KMS-11 (cell line): ENCODE data around the gene NOXA1.
A peak's percentile ranks its signal among the peaks of the same experiment; 100 is the strongest.

Experiments used
- H2AFZ ChIP-seq: fragments of 200-600 bp; sonication (generic); 2 replicates; pipeline ENCODE4 v1.6.1; 2016; ENCODE audit warnings: antibody characterized with exemption, mixed run types, low read depth
- H3K27ac ChIP-seq: fragments of 200-600 bp; sonication (generic); 2 replicates; pipeline ENCODE4 v1.6.1; 2016; ENCODE audit warnings: mild to moderate bottlenecking, mixed run types
- H3K27me3 ChIP-seq: fragments of 200-600 bp; sonication (generic); 2 replicates; pipeline ENCODE4 v1.6.1; 2017; ENCODE audit warnings: mild to moderate bottlenecking, low read depth, mixed run types, moderate library complexity; ENCODE audit not compliant: insufficient read depth
- H3K36me3 ChIP-seq: fragments of 200-600 bp; sonication (generic); 2 replicates; pipeline ENCODE4 v1.6.1; 2017; ENCODE audit warnings: mild to moderate bottlenecking, mixed run types; ENCODE audit not compliant: insufficient read depth
- H3K4me1 ChIP-seq: fragments of 200-600 bp; sonication (generic); 2 replicates; pipeline ENCODE4 v1.6.1; 2016; ENCODE audit warnings: mild to moderate bottlenecking, low read depth, mixed run types; ENCODE audit not compliant: poor library complexity, severe bottlenecking
- H3K4me2 ChIP-seq: fragments of 200-600 bp; sonication (generic); 2 replicates; pipeline ENCODE4 v1.7.0; 2016; ENCODE audit warnings: mild to moderate bottlenecking, mixed run types
- H3K4me3 ChIP-seq: fragments of 200-600 bp; sonication (generic); IDR thresholded peaks from 2 replicates; pipeline ENCODE4 v1.6.1; 2017; ENCODE audit warnings: low read depth, low read length, mixed read lengths; ENCODE audit not compliant: insufficient read depth
- H3K79me2 ChIP-seq: fragments of 200-600 bp; sonication (generic); 2 replicates; pipeline ENCODE4 v1.6.1; 2016; ENCODE audit warnings: low read depth, mixed run types; ENCODE audit not compliant: insufficient read depth
- H3K9ac ChIP-seq: fragments of 200-600 bp; sonication (generic); 2 replicates; pipeline ENCODE4 v1.6.1; 2016; ENCODE audit warnings: mild to moderate bottlenecking, mixed run types
- H4K20me1 ChIP-seq: fragments of 200-600 bp; sonication (generic); 2 replicates; pipeline ENCODE4 v1.6.1; 2016; ENCODE audit warnings: mild to moderate bottlenecking, mixed run types; ENCODE audit not compliant: insufficient read depth
- CTCF ChIP-seq: fragments of 200-600 bp; sonication (generic); conservative IDR thresholded peaks from 2 replicates; pipeline ENCODE4 v1.6.1; 2017; ENCODE audit warnings: low read depth, mild to moderate bottlenecking, antibody characterized with exemption, low read length, moderate library complexity, mixed read lengths

Gene NOXA1

GRCh38 chr9:137482094-137482781 lies 59.0 kb downstream of the NOXA1 start:
- H3K27me3 ChIP-seq: 0 out of 2 replicates have a peak, but pooled peaks cover 5% of the 10 kb centered on the region
- H3K4me3 ChIP-seq: no peak overlapping the region
- peaks cover 5% of the 10 kb centered on the region for H3K4me1 ChIP-seq
- H3K27ac ChIP-seq: peak overlapping the region; percentile 33; the same call in 1 of the 2 replicates
- TF ChIP-seq CTCF: no peak
- no peak overlapping the region for H3K4me2 ChIP-seq
- H4K20me1 ChIP-seq: no peaks in the 10 kb centered on the region
- no peak overlapping the region for H2AFZ ChIP-seq
- no peaks in the 10 kb centered on the region for H3K36me3 ChIP-seq
- H3K79me2 ChIP-seq: no peaks in the 10 kb centered on the region
- no peak overlapping the region for H3K9ac ChIP-seq
